ENCODE measurements around the gene RAD51B.

- no peak for TF ChIP-seq CTCF (conservative IDR thresholded peaks at IDR 0.05 in 1 of 2, IDR thresholded peaks at IDR 0.05 in 1 of 2; ENCODE audit: low read depth in 1 of 2, low read length in 2 of 2)
- TF ChIP-seq EZH2 (IDR thresholded peaks at IDR 0.05; ENCODE audit: low read length, missing control alignments) = no peak
Observed at GRCh38 chr14:68756000-68756481, 936.5 kb downstream of the RAD51B start.
